Activated CD8-positive, alpha-beta T cell treated with anti-CD3 and anti-CD28 coated beads for 36 hours (primary cell): ENCODE results near the gene SYT7. TPM values are rescaled to one million over a fixed set of nuclear protein-coding genes. Genes with fewer than 3 reads are reported as not detected.

Experiments
- ATAC-seq: fragments of 200-7000 bp; cut with Tn5 transposase; one replicate; pipeline ENCODE4 v1.10.0; 2021; ENCODE audit warnings: mild to moderate bottlenecking, moderate library complexity
- CTCF ChIA-PET: fragments of 350-600 bp; sonication (Branson Sonifier 250); formaldehyde crosslinking; loops from one replicate; lab custom pipeline; 2021; ENCODE audit warnings: antibody characterized with exemption; lab: Charles Lee
- POLR2A ChIA-PET: fragments of 350-600 bp; sonication (Branson Sonifier 250); formaldehyde crosslinking; loops from one replicate; lab custom pipeline; 2021; ENCODE audit warnings: antibody characterized with exemption; lab: Charles Lee
- DNase-seq: peaks from one replicate; pipeline ENCODE4 v3.0.0-alpha.2; 2020
- H3K27ac Mint-ChIP-seq: one replicate; pipeline ENCODE4 v1.8.0; 2021; ENCODE audit warnings: mild to moderate bottlenecking, mixed read lengths
- H3K27me3 Mint-ChIP-seq: one replicate; pipeline ENCODE4 v1.8.0; 2021; ENCODE audit warnings: mixed read lengths
- H3K36me3 Mint-ChIP-seq: one replicate; pipeline ENCODE4 v1.8.0; 2021; ENCODE audit warnings: low read depth, mixed read lengths
- H3K4me1 Mint-ChIP-seq: one replicate; pipeline ENCODE4 v1.8.0; 2021; ENCODE audit warnings: low read depth, mixed read lengths
- H3K4me3 Mint-ChIP-seq: one replicate; pipeline ENCODE4 v1.8.0; 2021; ENCODE audit warnings: mild to moderate bottlenecking, moderate library complexity, mixed read lengths
- H3K9me3 Mint-ChIP-seq: one replicate; pipeline ENCODE4 v1.8.0; 2021; ENCODE audit warnings: mixed read lengths
- CTCF ChIP-seq: fragments of 200-600 bp; IDR thresholded peaks from one replicate; pipeline ENCODE4 v1.8.0; 2022; ENCODE audit warnings: antibody characterized with exemption, mild to moderate bottlenecking
- intact Hi-C: fragments of 100-400 bp; cut with micrococcal nuclease; formaldehyde crosslinking; loops from one replicate; pipeline ENCODE4 v1.10.0; 2022
- total RNA-seq, 2 experiments: library from RNA; stranded (reverse); gene quantifications; one replicate each; pipeline ENCODE4 v1.2.3, GENCODE V29; 2021

SYT7 gene
- total RNA-seq, 2 experiments from 2014 or later, result not detected

- Mint-ChIP-seq H3K4me3 (no peak overlapping the region), H3K36me3 (peaks cover 6% of the 10 kb centered on the region), H3K27ac (no peak overlapping the region), H3K27me3 (peaks cover under 1% of the 10 kb centered on the region), H3K9me3 (no peaks in the 10 kb centered on the region), H3K4me1 (peaks cover 14% of the 10 kb centered on the region)
- DNase-seq (no peak), ATAC-seq (no peak)
- ChIA-PET POLR2A (no interaction called here), CTCF (interaction anchor here (0.7 to 16.7 kb wide), 13 partner anchors 8 to 257 kb away, joined by 3 to 253 read pairs (median 4); partner anchors contain the start of gene LRRC10B)
- intact Hi-C loops, result loop anchor here (5.0 kb wide), 1 partner anchor 151 kb away; no protein-coding TSS in a partner anchor
- TF ChIP-seq CTCF, result no peak
These were observed 104.5 kb downstream of the SYT7 start for GRCh38 chr11:61476371-61476770.

- H3K4me1 Mint-ChIP-seq, result peaks cover 13% of the 10 kb centered on the region
- no peak overlapping the region for H3K4me3 Mint-ChIP-seq
- intact Hi-C loops, result loop anchor here (5.0 kb wide), 1 partner anchor 152 kb away; no protein-coding TSS in a partner anchor
- CTCF ChIA-PET, result interaction anchor here (1.3 to 16.7 kb wide), 6 partner anchors 26 to 163 kb away, joined by 3 to 253 read pairs (median 4); no protein-coding TSS in a partner anchor
- H3K9me3 Mint-ChIP-seq, result no peaks in the 10 kb centered on the region
- no peak overlapping the region for H3K27ac Mint-ChIP-seq
- peaks cover 6% of the 10 kb centered on the region for H3K36me3 Mint-ChIP-seq
- TF ChIP-seq CTCF, result no peak
- POLR2A ChIA-PET, result interaction anchor here (1.3 kb wide), 1 partner anchor 46 kb away, joined by 3 read pairs; no protein-coding TSS in a partner anchor
- DNase-seq (no peak), ATAC-seq (no peak)
- no peaks in the 10 kb centered on the region for H3K27me3 Mint-ChIP-seq
These were observed 105.4 kb downstream of the SYT7 start for GRCh38 chr11:61475433-61475832.

- no peak for TF ChIP-seq CTCF
- CTCF ChIA-PET, result interaction anchor here (1.0 to 16.7 kb wide), 3 partner anchors 28 to 58 kb away, joined by 3 to 253 read pairs (median 5); no protein-coding TSS in a partner anchor
- DNase-seq (no peak), ATAC-seq (no peak)
- Mint-ChIP-seq H3K27ac (no peak overlapping the region), H3K4me3 (no peak overlapping the region), H3K36me3 (peaks cover 6% of the 10 kb centered on the region), H3K4me1 (peaks cover 13% of the 10 kb centered on the region), H3K9me3 (no peaks in the 10 kb centered on the region), H3K27me3 (no peaks in the 10 kb centered on the region)
- intact Hi-C loops, result no loop called here
- POLR2A ChIA-PET, result interaction anchor here (0.5 to 1.3 kb wide), 2 partner anchors 35 to 47 kb away, joined by 3 to 4 read pairs; no protein-coding TSS in a partner anchor
These were observed 106.7 kb downstream of the SYT7 start for GRCh38 chr11:61474013-61474643.

- no peak for DNase-seq
- H3K4me1 Mint-ChIP-seq, result peaks cover 13% of the 10 kb centered on the region
- intact Hi-C loops, result no loop called here
- no peak for TF ChIP-seq CTCF
- H3K27me3 Mint-ChIP-seq, result no peaks in the 10 kb centered on the region
- POLR2A ChIA-PET, result no interaction called here
- H3K27ac Mint-ChIP-seq, result no peak overlapping the region
- H3K9me3 Mint-ChIP-seq, result no peaks in the 10 kb centered on the region
- no peak for ATAC-seq
- H3K4me3 Mint-ChIP-seq, result no peak overlapping the region
- H3K36me3 Mint-ChIP-seq, result peaks cover 6% of the 10 kb centered on the region
- CTCF ChIA-PET, result interaction anchor here (1.0 kb wide), 1 partner anchor 27 kb away, joined by 3 read pairs; no protein-coding TSS in a partner anchor
These were observed 107.4 kb downstream of the SYT7 start for GRCh38 chr11:61473370-61474012.
